Measurements from ENCODE around the gene HECW1.
A peak's percentile ranks its signal among the peaks of the same experiment; 100 is the strongest.

HECW1 gene

GRCh38 chr7:43363035-43363791 is 250.8 kb downstream of the HECW1 start (continued):
- TF ChIP-seq PRDM2 (tag by site-specific recombination; IDR thresholded peaks at IDR 0.05; ENCODE audit: borderline replicate concordance) (no peak), ZNF629 (tag by site-specific recombination; IDR thresholded peaks at IDR 0.05) (peak; percentile 82), ZNF510 (tag by site-specific recombination; IDR thresholded peaks at IDR 0.05; ENCODE audit: insufficient replicate concordance) (no peak), ZNF596 (tag by site-specific recombination; IDR thresholded peaks at IDR 0.05) (no peak), ZNF16 (tag by site-specific recombination; IDR thresholded peaks at IDR 0.05; ENCODE audit: low read depth) (no peak), ZNF248 (tag by site-specific recombination; IDR thresholded peaks at IDR 0.05) (no peak), ZNF341 (tag by site-specific recombination; IDR thresholded peaks at IDR 0.05; ENCODE audit: low read depth) (no peak), ZEB2 (tag by site-specific recombination; IDR thresholded peaks at IDR 0.05) (0 out of 2 replicates have a peak, but pooled peaks have one; percentile 42), ZBTB21 (tag by site-specific recombination; IDR thresholded peaks at IDR 0.05) (peak; percentile 63; the same call in 1 of the 2 replicates), ZNF747 (tag by site-specific recombination; IDR thresholded peaks at IDR 0.05) (no peak), ZBTB26 (tag by site-specific recombination; optimal IDR thresholded peaks at IDR 0.05) (peak; percentile 11), ZNF548 (tag by site-specific recombination; IDR thresholded peaks at IDR 0.05) (no peak), ZNF133 (tag by site-specific recombination; IDR thresholded peaks at IDR 0.05) (no peak), ZNF704 (tag by site-specific recombination; IDR thresholded peaks at IDR 0.05) (no peak), ZNF677 (tag by site-specific recombination; IDR thresholded peaks at IDR 0.05) (no peak), ZNF2 (tag by site-specific recombination; IDR thresholded peaks at IDR 0.05) (no peak), SCRT2 (tag by site-specific recombination; IDR thresholded peaks at IDR 0.05) (peak; percentile 99), ZNF121 (tag by site-specific recombination; IDR thresholded peaks at IDR 0.05) (no peak), ZNF623 (tag by site-specific recombination; IDR thresholded peaks at IDR 0.05) (no peak), SETDB1 (IDR thresholded peaks at IDR 0.05; ENCODE audit: insufficient read length, low read length) (no peak), ZNF560 (tag by site-specific recombination; IDR thresholded peaks at IDR 0.05; ENCODE audit: borderline replicate concordance) (no peak), ZNF350 (tag by site-specific recombination; IDR thresholded peaks at IDR 0.05) (no peak), GFI1B (tag by site-specific recombination; IDR thresholded peaks at IDR 0.05) (peak; percentile 59), ZNF138 (tag by site-specific recombination; IDR thresholded peaks at IDR 0.05; ENCODE audit: borderline replicate concordance) (no peak), ZNF112 (tag by site-specific recombination; IDR thresholded peaks at IDR 0.05) (no peak)
- TF ChIP-seq, protein P1, sequence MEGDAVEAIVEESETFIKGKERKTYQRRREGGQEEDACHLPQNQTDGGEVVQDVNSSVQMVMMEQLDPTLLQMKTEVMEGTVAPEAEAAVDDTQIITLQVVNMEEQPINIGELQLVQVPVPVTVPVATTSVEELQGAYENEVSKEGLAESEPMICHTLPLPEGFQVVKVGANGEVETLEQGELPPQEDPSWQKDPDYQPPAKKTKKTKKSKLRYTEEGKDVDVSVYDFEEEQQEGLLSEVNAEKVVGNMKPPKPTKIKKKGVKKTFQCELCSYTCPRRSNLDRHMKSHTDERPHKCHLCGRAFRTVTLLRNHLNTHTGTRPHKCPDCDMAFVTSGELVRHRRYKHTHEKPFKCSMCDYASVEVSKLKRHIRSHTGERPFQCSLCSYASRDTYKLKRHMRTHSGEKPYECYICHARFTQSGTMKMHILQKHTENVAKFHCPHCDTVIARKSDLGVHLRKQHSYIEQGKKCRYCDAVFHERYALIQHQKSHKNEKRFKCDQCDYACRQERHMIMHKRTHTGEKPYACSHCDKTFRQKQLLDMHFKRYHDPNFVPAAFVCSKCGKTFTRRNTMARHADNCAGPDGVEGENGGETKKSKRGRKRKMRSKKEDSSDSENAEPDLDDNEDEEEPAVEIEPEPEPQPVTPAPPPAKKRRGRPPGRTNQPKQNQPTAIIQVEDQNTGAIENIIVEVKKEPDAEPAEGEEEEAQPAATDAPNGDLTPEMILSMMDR (tag by site-specific recombination; IDR thresholded peaks at IDR 0.05) = no peak
- TF ChIP-seq, protein P2, sequence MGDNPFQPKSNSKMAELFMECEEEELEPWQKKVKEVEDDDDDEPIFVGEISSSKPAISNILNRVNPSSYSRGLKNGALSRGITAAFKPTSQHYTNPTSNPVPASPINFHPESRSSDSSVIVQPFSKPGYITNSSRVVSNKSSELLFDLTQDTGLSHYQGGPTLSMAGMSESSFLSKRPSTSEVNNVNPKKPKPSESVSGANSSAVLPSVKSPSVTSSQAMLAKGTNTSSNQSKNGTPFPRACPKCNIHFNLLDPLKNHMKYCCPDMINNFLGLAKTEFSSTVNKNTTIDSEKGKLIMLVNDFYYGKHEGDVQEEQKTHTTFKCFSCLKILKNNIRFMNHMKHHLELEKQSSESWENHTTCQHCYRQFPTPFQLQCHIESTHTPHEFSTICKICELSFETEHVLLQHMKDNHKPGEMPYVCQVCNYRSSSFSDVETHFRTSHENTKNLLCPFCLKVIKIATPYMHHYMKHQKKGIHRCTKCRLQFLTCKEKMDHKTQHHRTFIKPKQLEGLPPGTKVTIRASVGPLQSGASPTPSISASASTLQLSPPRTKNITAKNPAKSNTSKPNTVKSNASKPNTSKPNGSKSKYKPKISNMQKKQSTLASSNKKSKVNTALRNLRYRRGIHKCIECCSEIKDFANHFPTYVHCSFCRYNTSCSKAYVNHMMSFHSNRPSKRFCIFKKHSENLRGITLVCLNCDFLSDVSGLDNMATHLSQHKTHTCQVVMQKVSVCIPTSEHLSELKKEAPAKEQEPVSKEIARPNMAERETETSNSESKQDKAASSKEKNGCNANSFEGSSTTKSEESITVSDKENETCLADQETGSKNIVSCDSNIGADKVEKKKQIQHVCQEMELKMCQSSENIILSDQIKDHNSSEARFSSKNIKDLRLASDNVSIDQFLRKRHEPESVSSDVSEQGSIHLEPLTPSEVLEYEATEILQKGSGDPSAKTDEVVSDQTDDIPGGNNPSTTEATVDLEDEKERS (tag by site-specific recombination; IDR thresholded peaks at IDR 0.05) = no peak
